Endometrium (tissue), 2 donors: ENCODE measurements around the gene RCN2.

Experiments
- FAIRE-seq: peaks from 2 replicates; lab custom pipeline; 2012; peaks lifted over from hg19 to GRCh38; lab: Jason Lieb, UNC
- donor health status: control.
- donor health status: control.

Gene RCN2

DNA sequence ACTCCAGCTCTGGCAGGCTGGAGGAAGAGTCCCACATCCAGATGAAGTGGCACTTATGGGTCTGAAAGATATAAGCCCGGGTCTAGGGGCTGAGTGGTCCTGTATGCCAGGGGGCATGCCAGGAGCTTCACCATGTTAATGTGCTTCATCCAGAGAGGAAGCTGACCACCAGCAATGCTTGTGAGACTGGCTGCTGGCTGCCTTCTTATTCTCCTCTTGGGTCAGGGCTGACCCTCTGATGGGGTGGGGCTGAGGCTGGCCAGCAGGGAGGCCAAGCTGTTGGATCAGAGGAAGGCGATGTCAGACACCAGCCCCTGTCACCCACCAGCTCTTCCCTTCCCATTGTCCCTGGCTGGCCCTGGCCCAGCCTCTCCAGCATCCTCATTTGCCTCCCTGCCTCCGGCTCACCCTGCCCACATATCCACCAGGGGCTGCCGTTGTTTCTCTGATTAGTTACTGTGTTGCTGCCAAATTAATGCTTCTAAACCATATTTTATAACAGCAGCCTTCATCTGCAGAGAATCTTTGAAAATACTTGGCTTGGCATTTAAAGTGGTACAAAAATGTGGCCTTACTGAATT lies 43.0 kb downstream of the RCN2 start:
- no peak for FAIRE-seq

DNA sequence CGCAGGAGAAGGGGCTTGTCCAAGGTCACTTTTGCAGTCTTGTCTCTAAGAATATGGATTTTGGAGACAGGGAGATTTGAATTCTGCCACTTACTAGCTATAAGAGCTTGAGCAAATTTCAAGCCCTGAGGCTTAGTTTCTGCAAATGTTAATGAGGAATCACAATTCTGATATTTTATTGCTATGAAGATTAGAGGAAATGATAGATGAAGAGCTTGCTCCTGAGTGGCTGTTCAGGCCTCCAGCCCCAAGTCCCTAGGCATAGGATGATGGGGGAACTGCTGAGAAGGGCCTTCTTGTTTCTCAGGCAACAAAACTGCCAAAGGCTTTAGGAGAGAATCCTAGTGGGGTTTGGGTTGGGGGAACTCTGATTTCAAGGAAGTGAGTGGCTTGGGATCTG lies 44.6 kb downstream of the RCN2 start:
- no peak for FAIRE-seq

DNA sequence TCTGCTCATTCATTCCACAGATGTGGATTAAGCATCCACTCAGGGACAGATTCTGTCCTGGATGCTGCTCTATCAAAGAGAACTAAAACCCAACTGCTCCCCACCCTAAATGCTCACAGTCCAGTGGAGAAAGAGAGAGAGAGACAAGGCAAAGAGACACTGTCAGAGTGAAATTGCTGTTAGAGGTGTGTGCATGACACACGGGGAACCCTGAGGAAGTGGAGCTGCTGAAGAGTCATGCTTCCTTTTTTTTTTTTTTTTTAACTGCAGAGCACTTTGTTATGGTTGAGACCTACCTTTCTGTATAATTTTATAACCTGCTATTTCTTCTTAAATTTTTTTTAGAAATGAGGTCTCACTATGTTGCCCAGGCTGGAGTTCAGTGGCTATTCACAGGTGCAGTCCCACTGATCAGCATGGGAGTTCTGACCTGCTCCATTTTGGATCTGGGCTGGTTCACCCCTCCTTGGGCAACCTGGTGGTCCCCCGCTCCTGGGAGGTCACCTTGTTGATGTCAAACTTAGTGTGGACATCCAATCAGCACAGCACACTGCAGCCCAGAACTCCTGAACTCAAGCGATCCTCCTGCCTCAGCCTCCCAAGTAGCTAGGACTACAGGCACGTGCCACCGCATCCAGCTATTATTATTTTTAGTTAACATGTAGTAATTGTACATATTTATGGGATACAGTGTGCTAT lies 45.2 kb downstream of the RCN2 start:
- FAIRE-seq = no peak

DNA sequence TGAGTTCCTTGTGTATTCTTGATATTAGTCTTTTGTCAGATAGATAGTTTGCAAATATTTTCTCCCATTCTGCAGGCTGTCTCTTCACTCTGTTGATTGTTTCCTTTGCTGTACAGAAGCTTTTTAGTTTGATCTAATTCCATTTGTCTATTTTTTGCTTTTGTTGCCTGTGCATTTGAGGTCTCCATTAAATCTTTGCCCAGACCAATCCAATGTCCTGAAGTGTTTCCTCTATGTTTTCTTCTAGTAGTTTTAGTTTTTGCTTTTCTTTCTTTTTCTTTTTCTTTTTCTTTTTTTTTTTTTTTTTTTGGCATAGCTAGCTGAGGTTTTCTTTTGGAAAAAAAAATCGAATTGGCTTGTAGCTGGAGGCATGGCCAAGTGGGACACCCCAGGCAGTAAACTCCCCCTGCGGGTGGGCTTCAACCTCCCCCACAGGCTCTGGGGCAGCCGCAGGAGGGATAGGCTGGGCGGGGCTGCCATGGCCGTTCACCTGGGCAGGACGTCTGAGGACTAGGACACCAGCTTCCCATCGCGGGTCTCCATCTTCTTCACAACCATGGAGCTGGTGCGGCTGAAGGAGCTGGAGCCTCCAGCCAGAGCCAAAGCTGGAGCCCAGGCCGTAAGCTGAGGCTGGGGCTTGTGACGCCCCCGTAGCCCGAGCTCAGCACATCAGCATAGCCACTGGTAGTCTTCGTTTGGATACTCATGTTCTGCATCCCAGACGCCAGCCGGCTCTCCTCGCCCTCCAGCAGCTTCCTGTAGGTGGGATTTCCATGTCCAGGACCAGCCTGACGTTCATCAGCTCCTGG lies 47.2 kb downstream of the RCN2 start:
- FAIRE-seq = no peak

DNA sequence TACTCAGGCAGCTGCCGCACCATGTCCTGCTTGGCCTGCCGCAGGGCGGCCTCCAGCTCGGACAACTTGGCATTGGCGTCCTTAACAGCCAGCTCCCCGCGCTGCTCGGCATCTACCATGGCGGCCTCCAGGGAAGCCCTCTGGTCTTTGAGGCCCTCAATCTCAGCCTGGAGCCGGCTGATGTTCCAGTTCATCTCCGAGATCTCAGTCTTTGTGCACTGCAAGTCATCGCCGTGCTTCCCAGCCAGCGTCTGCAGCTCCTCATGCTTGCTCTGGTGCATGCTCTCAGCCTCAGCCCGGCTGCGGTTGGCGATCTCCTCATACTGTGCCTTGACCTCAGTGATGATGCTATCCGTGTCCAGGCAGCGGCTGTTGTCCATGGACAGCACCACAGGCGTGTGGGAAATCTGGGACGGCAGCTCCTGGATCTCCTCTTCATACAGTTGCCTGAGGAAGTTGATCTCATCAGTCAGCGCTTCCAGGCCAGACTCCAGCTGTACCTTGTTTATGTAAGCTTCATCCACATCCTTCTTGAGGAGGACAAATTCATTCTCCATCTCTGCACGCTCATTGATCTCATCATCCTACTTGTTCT lies 47.9 kb downstream of the RCN2 start:
- FAIRE-seq = no peak

GRCh38 chr15:76979996-76980520 lies 48.5 kb downstream of the RCN2 start:
- no peak for FAIRE-seq

- FAIRE-seq = no peak
Measured at GRCh38 chr15:76982356-76982755, 50.8 kb downstream of the RCN2 start.

- no peak for FAIRE-seq
Measured at GRCh38 chr15:76982756-76983155, 51.2 kb downstream of the RCN2 start.

DNA sequence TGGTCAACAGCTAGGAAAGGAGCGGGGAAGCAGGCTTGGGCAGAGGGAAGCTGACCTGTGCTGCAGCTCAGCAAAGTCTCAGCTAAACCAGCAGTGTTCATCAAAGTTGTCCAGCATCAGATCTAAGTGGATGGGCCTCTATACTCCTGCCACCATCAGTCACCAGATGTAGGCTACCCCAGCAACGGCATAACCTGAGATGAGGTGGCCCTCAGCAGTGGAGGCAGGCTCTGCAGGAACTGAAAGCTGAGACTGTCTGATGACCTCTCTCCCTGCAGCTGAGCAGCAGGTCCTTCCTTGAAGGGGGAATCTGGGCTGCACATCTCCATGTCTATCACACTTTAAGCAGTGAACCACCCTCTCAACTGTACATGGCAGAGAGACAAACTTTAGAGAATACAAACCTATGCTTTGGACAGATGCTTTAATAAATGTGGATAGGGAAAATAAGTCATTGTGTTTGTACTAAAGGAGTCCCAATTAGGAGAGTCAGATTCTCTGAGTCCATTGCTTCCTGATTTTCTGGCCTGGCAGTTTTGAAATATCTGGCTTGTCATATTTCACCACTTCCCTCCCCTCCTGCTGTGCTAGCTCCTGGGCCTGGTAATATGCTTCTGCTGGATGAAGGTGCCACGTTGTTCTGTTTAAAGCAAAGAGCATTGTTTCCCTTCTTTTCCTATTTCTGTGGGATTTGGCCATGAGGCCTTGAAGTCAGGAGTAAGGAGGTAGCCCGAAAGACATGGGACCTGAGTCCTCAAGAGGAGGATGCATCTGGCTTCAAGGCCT lies 52.2 kb downstream of the RCN2 start:
- FAIRE-seq = no peak

DNA sequence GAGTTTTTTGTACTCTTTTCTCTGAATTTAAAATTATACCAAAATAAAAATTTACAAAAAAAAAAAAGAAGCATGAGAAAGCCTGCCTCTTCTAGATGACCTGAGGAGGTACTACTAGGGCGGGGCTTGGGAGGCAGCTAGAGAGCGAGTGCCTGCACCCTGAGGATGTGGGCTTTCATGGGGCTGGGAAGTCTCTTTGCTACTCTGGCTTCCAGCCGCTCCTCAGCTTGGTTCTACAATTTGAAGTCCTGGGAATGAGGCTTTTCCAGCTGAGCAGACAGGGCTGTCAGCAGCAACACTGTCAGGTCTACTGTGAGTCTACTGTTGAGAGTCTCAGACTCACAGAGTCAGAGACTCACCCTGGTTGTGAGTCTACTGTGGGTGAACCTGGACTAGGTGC lies 55.2 kb downstream of the RCN2 start:
- no peak for FAIRE-seq

- no peak for FAIRE-seq
Measured at GRCh38 chr15:76987276-76987675, 55.7 kb downstream of the RCN2 start.

- FAIRE-seq = no peak
Measured at GRCh38 chr15:76987896-76988860, 56.6 kb downstream of the RCN2 start.

- no peak for FAIRE-seq
Measured at GRCh38 chr15:76988867-76989780, 57.6 kb downstream of the RCN2 start.

DNA sequence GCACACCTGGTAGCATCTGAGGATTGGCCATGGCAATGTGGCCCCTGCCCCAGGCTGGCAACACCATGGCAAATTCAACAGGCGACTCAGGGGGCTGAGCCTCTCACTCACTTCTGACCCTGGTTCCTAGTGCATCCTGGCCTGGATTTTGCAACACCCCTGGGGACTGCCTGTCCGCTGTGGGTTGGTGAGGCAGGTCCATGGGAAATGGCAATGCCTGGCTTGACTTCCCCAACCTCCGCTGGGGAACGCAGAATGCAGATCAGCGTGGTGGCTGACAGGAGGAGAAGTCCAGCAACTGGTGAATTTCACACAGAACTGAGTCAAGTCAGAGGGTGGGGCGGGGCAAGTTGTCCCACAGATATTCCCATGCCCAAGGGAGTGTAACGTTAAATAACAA lies 59.5 kb downstream of the RCN2 start:
- no peak for FAIRE-seq

GRCh38 chr15:76991741-76992645 lies 60.4 kb downstream of the RCN2 start:
- no peak for FAIRE-seq

DNA sequence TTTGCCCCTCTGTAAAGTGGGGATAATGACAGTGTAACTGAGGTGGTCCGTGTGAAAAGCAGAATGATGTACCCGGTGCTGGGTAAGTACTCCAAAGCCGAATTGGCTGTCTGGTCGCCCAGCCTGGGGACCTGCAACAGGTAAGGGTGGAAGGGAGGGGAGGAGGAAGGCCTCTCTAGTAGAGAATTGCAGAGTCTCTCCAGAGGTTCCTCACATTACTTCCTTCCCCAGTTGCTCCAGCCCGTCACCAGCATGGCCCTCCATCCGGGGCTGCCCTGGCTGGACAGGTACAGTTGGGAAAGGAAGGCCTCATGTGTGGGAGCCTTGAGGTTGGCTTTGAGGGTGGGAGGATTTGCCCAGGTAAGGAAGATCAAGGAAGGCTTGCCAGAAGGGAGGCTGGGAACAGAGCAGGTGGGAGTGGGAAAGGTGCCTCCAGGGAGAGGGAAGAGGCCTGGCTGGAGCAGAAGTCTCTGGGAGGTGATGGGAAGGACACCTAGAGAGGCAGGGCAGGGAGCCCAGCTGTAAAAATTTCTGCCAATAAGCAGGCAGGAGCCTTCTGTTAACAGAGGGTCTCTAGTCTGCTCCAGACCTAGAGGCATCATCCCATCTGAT lies 61.7 kb downstream of the RCN2 start:
- FAIRE-seq = no peak

DNA sequence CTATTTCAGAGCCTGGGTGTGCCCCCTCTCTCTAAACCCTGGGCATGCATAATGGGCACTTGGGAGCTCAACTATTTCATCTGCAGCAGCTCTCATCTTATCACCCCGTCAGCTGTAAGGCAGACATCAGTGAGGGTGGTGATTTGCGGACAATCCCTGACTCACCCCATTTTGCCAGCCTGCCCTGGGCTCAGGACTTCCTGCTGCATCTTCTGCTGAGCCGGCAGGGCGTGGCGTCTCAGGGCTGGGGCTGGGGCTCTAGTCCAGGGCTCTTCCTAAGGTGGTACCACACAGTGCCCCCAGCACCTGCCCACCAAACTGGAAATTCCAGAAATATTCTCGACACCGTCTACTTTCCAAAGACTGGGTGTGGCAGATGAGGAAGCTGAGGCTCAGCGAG lies 62.5 kb downstream of the RCN2 start:
- no peak for FAIRE-seq

DNA sequence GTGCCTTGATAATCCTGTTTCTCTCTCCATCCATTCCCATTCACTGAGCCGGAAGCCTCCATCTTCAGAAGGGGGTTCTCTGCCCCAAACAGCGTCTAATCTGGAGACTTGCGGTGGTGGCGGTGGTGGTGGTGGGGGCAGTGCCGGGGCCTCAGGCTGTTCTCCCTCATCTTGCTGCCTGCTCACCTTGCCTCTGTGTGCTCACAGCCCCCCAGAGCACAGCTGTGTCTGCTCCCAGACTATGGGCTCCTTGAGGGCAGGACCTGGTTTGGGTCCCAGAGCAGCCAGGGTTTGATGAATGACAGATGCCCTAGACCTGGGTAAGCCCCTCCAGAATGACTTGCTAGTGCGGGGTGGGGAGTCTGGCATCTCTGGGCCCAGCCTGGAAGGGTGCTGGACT lies 62.9 kb downstream of the RCN2 start:
- no peak for FAIRE-seq
